Epithelial cell of esophagus (primary cell): ENCODE measurements around the gene CD300H.

Experiments
- DNase-seq: peaks from one replicate; pipeline ENCODE4 v3.0.0; 2010; ENCODE audit warnings: low read depth
- H3K4me3 ChIP-seq: 2 replicates; pipeline ENCODE4 v1.5.1; 2011; ENCODE audit warnings: mild to moderate bottlenecking, low read length, control low read depth
- CTCF ChIP-seq: IDR thresholded peaks from 2 replicates; pipeline ENCODE4 v1.5.1; 2011; ENCODE audit warnings: low read depth, mild to moderate bottlenecking, low read length, control low read depth, inconsistent platforms; ENCODE audit not compliant: insufficient read depth; ENCODE audit errors: missing control alignments

CD300H gene

DNA sequence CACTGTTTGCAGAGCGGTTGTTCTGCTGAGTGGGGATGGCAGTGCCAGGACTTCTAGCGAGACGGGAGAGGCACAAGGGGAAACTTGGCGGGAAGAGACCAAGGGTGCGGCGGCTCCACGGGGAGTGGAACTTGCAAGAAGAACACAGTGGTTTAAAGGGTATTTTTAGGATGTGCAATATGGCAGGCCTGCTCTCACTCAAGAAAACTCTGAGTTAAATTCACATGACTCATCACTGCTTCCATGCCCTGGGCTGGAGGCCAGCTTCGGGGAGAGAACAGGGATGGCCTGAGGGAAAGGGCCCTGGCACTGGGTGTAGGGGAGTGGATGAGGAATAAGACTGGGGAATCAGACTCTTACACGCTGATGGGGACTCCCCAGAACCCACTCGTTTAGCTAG lies 38.1 kb upstream of the CD300H start:
- no peak overlapping the region for H3K4me3 ChIP-seq

DNA sequence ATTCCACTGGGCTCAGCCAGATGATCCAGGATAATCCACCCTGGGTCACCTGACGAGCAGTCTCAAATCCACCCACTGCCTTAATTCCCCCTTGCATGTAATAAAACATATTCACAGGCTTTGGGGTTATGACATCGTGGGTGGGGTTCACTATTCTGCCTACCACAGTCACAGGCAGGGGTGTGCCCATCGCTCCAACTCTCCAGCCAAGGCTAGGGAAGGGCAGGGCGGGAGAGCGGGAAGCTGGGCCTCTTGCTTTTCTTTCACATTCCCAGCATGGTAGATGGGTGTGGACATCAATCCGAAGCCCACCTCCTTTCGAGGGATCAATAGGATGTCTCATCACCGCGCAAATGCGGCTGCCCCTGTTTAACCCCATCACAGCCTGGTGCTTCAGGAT lies 37.5 kb upstream of the CD300H start:
- no peak overlapping the region for H3K4me3 ChIP-seq
- no peak for TF ChIP-seq CTCF
- DNase-seq: no peak

More for the DNA sequence above, 38.1 kb upstream of the CD300H start:
- peak; percentile 45 for DNase-seq
- TF ChIP-seq CTCF: no peak

DNA sequence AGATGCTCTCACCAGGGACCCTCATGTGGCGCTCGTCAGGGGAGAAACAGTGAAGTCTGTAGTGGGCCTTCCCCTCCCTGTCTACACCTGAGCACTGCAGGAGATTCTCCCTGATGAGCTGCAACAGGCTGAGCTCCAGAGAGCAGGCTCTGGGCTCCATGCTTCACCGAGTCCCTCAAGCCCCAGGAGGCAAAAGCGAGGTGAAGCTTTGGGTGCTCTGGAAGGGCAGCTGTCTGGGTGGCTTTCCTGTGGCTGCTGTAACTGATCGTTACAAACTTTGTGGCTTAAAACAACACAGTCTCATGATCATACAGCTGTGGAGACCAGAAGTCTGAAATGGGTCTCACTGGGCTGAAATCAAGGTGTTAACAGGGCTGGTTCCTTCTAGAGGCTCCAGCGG lies 36.9 kb upstream of the CD300H start:
- TF ChIP-seq CTCF: no peak
- no peak for DNase-seq
- H3K4me3 ChIP-seq: no peak overlapping the region

DNA sequence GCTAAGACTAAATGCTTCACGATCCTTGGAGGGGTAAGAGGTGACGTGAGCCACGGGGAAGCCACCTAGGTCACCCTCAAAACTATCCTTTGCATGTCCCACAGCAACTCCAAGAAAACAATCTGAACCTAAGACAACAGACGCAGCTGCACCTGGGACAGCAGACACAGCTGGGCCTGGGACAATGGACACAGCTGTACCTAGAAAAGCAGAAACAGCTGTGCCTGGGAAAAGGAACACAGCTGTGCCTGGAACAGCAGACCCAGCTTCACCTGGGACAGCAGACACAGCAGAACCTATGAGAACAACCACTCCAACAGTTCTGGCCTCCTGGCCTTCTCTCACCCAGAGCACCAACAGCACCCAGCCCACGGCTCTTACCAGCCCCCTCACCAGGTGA lies 36.4 kb upstream of the CD300H start:
- H3K4me3 ChIP-seq: no peak overlapping the region
- no peak for DNase-seq
- TF ChIP-seq CTCF: no peak

DNA sequence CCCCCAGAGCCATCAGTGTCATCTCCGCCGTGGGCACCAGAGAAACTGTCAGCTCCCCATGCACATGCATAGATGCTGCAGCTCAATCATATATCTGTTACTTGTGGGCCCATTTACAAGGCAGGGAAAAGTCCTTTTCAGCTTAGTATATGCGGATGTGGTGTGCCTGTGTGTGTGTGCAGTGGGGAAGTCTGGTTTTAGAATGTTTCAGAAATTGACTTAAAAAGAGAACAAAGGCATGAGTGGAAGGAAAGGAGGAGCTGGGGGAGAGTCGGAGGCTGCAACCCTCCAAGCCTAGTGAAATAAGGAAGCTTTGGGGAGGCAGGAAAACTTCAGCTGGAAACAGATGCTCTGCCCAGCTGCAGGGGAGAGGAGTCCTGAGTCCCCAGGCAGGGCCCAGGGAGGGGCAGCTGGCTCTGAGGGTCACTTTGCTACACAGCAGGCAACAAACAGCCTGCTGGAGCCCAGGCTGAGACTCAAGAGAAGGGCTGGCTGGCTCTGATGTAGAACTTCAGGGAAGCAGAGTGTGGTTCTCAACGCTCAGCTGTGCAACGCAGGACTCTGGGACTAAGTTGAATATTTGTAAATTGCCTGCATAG lies 35.8 kb upstream of the CD300H start:
- DNase-seq: no peak

GRCh38 chr17:74601944-74602572 lies 34.7 kb upstream of the CD300H start:
- DNase-seq: peak; percentile 9
- peak; percentile 60 for TF ChIP-seq CTCF
- H3K4me3 ChIP-seq: no peak overlapping the region

More for the DNA sequence above, 35.8 kb upstream of the CD300H start:
- no peak for TF ChIP-seq CTCF
- H3K4me3 ChIP-seq: no peak overlapping the region

DNA sequence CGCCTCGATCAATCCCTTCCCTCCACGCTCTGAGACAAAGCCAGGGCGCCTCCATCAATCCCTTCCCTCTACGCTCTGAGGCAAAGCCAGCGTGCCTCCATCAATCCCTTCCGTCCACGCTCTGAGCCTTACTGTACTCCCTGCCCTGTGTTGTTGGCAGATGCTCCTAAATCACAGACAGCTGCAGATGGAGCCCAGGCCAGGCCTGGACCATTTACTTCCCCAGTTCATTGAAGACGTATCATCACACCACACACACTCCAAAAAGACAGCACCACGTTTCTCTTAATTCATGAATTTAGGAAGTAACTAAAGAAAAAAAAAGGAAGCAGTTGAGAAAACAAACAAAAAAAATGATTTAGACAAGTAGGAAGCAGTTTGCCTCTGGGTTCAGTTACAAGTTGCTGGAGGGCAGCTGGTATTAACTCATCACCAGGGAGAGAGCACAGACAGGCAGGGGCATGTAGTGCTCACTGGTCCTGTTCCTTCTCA lies 32.2 kb upstream of the CD300H start:
- no peak for TF ChIP-seq CTCF
- H3K4me3 ChIP-seq: no peak overlapping the region
- DNase-seq: peak; percentile 11
